ENCODE measurements around the gene ERBB2. TPM values are rescaled to one million over a fixed set of nuclear protein-coding genes. Genes with fewer than 3 reads are reported as not detected.
"Not testable (repeated sequence)": the region's sequence is repeated elsewhere in the genome, so short reads cannot be mapped to it uniquely, and the experiment has no call there.

The ERBB2 gene
- total RNA-seq, 4 donors from 2014 or later = 11.8 to 98.8 (median 44.6) TPM

- H3K9me3 ChIP-seq = no peaks in the 10 kb centered on the region
- H3K27me3 ChIP-seq = no peaks in the 10 kb centered on the region
- TF ChIP-seq CTCF (IDR thresholded peaks at IDR 0.05) = no peak
- no peak for TF ChIP-seq POLR2A (IDR thresholded peaks at IDR 0.05)
- H3K36me3 ChIP-seq = no peaks in the 10 kb centered on the region
- H3K4me1 ChIP-seq = no peaks in the 10 kb centered on the region
- intact Hi-C loops (cut with DNase I; ENCODE audit: low total_unique reads) = no loop called here
- no peak overlapping the region for H3K27ac ChIP-seq
- no peak for DNase-seq
- no peak overlapping the region for H3K4me3 ChIP-seq
Observed at GRCh38 chr17:39757931-39758873, 58.3 kb downstream of the ERBB2 start.

- H3K4me3 ChIP-seq = no peak overlapping the region
- intact Hi-C loops (cut with DNase I; ENCODE audit: low total_unique reads) = no loop called here
Observed at GRCh38 chr17:39759204-39759603, 59.3 kb downstream of the ERBB2 start.

GRCh38 chr17:39761861-39762496 lies 62.1 kb downstream of the ERBB2 start:
- H3K27ac ChIP-seq = no peak overlapping the region
- no peak overlapping the region for H3K4me3 ChIP-seq
- no peaks in the 10 kb centered on the region for H3K9me3 ChIP-seq
- H3K27me3 ChIP-seq = no peaks in the 10 kb centered on the region
- intact Hi-C loops (cut with DNase I; ENCODE audit: low total_unique reads) = no loop called here
- DNase-seq = no peak
- H3K36me3 ChIP-seq = no peaks in the 10 kb centered on the region
- H3K4me1 ChIP-seq = no peaks in the 10 kb centered on the region
- TF ChIP-seq POLR2A (IDR thresholded peaks at IDR 0.05) (no peak), CTCF (IDR thresholded peaks at IDR 0.05) (no peak)

More at GRCh38 chr17:39759204-39759603, 59.3 kb downstream of the ERBB2 start:
- Histone ChIP-seq H3K9me3 (no peaks in the 10 kb centered on the region), H3K36me3 (no peaks in the 10 kb centered on the region), H3K4me1 (no peaks in the 10 kb centered on the region), H3K27me3 (no peaks in the 10 kb centered on the region), H3K27ac (no peak overlapping the region)
- TF ChIP-seq CTCF (IDR thresholded peaks at IDR 0.05) (no peak), POLR2A (IDR thresholded peaks at IDR 0.05) (no peak)
- DNase-seq = no peak

DNA sequence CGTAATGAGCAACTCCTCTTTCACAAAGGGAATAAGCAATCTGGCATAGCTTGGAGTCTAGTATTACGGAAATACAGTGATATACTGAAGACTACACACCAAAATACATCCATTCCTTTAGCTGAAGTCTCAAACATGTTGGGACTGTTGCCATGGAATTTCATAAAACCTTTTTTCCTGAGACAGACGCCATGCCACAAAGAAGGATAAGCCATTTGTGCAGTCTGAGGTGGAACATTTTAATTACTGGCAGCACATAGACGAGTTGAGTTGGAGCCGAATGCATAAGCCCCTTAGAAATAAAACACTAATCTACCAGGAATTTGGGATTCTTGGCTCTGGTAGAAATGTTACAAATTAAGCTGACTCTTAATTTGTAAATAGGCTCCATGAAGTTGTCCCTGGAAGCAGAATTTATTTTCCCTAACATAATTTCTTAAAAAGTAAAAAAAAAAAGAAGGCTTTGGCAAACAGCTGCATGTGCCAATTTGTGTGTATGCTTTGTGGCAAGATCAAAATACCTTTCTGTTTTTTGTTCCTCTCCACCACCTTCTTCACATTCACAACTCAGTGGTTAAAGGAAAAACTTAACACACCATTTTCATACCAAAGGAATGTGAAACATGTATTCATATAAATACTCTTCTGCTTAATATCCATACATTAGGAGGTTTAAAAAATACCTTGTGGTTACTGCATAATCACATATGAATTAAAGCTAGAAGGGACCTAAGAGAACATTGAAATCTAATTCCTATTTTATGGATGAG lies 63.4 kb downstream of the ERBB2 start:
- Histone ChIP-seq H3K9me3 (no peaks in the 10 kb centered on the region), H3K36me3 (no peaks in the 10 kb centered on the region), H3K4me3 (no peak overlapping the region), H3K4me1 (no peaks in the 10 kb centered on the region), H3K27me3 (no peaks in the 10 kb centered on the region), H3K27ac (no peak overlapping the region)
- no peak for DNase-seq
- intact Hi-C loops (cut with DNase I; ENCODE audit: low total_unique reads) = no loop called here
- TF ChIP-seq POLR2A (IDR thresholded peaks at IDR 0.05) = no peak
- TF ChIP-seq CTCF (IDR thresholded peaks at IDR 0.05) = no peak

- H3K27me3 ChIP-seq; H3K4me3 ChIP-seq; H3K4me1 ChIP-seq; H3K36me3 ChIP-seq; DNase-seq; intact Hi-C loops (cut with DNase I; ENCODE audit: low total_unique reads); H3K27ac ChIP-seq; H3K9me3 ChIP-seq: not testable (repeated sequence)
Observed at GRCh38 chr17:39764171-39764570, 64.3 kb downstream of the ERBB2 start.
